Neuron (in vitro differentiated cells): ENCODE results near the gene GNAQ.

Source experiments
- H2AFZ ChIP-seq: one replicate; pipeline ENCODE4 v1.6.1; 2013; ENCODE audit warnings: low read depth, mild to moderate bottlenecking, inconsistent platforms, low read length, moderate library complexity
- H3K27me3 ChIP-seq: one replicate; pipeline ENCODE4 v1.6.1; 2013; ENCODE audit warnings: low read length; ENCODE audit not compliant: insufficient read depth
- H3K36me3 ChIP-seq: one replicate; pipeline ENCODE4 v1.6.1; 2013; ENCODE audit warnings: low read length; ENCODE audit not compliant: insufficient read depth
- H3K4me1 ChIP-seq: one replicate; pipeline ENCODE4 v1.6.1; 2013; ENCODE audit warnings: low read length; ENCODE audit not compliant: insufficient read depth
- H3K4me3 ChIP-seq: 2 replicates; pipeline ENCODE4 v1.5.1; 2013; ENCODE audit warnings: mild to moderate bottlenecking, low read length, moderate library complexity
- H3K9me3 ChIP-seq: one replicate; pipeline ENCODE4 v1.6.1; 2013; ENCODE audit warnings: low read length

Gene GNAQ

DNA sequence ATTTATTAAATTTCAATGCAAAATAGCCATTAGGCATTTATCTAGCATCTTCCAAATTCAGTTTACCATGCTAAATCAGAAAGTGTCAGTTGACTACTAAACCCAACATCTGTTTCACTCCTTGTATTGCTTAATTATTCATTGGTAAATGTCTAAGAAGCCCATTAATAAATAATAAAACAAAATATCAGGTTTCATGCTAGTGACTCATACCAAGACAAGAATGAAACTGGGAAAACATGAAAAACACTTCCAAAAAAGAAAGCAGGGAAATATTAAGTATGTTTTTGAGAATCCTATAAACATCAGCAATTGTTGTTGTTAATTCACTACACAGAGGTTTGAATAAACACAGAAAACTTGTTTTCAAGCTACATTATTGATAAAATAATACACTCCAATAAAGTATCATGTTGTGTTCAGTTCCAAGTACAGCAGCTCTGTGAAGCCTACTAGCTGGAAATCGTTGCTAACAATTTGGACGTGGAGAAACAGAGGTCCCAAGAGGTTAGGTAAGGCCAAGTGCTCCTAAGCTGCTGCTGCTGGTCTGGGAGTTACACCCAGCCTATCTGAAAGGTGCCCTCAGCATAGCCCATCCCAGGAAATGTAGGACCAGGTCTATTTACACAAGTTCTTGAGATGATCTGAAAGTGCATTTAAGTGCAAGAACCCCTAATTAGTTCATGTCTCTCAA is 78.8 kb downstream of the GNAQ start:
- Histone ChIP-seq H3K4me1 (no peaks in the 10 kb centered on the region), H3K9me3 (no peaks in the 10 kb centered on the region), H3K36me3 (no peaks in the 10 kb centered on the region), H3K4me3 (no peak overlapping the region), H2AFZ (no peak overlapping the region), H3K27me3 (no peaks in the 10 kb centered on the region)

DNA sequence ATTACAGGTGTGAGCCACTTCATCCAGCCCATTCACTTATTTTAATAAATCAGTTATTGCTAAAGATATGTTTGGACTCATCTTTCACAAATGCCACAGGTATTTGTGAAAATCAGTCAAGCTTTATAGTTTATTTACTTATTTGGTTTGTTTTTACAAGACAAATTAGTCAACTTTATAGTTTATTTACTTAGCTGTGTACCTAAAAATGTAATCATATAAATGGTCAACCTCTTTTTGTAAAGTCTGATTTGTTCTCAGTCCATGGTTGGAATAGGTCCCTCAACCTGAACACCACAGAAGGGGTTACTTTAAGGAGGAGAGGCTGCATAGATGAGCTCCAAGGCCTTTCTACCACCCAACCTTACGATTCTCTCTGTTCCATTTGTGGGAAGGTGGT is 80.2 kb downstream of the GNAQ start:
- no peaks in the 10 kb centered on the region for H3K36me3 ChIP-seq
- no peaks in the 10 kb centered on the region for H3K27me3 ChIP-seq
- no peaks in the 10 kb centered on the region for H3K9me3 ChIP-seq
- H2AFZ ChIP-seq: no peak overlapping the region
- peaks cover 5% of the 10 kb centered on the region for H3K4me1 ChIP-seq
- no peak overlapping the region for H3K4me3 ChIP-seq

DNA sequence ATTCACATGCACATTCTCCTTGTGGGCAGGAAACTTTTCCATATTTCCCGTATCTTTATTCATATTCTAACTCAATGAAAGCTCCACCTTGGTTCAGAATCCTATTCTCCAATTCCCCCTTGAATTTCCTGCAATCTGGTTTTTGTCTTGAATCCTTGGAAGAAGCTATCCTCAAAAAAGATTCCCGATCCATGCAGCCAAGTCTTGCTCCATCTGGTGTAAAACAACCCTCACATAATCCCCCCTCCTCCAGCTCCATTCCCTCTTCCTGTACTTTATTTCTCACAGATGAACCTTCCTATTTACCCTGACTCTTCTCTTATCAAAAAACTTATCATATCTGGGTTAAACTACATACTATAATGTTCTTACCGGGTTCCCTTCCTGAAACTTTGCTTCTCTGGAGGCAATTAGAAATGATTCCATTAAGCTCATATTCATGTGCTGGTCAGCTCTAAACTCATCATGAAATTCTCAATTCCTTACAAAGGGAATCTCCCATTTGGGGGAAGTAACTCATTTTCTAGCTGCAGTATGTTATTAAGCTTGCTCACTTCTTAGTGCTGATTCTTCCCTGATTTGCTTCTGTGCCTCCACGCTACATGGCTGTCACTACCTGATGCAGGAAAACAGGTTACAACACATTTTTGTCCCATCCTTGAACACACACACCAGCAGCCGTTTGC is 81.7 kb downstream of the GNAQ start:
- Histone ChIP-seq H3K9me3 (no peaks in the 10 kb centered on the region), H3K4me3 (no peak overlapping the region), H3K27me3 (no peaks in the 10 kb centered on the region), H2AFZ (no peak overlapping the region), H3K36me3 (no peaks in the 10 kb centered on the region), H3K4me1 (peaks cover 5% of the 10 kb centered on the region)

- no peaks in the 10 kb centered on the region for H3K9me3 ChIP-seq
- H2AFZ ChIP-seq: no peak overlapping the region
- H3K4me3 ChIP-seq: no peak overlapping the region
- peaks cover 5% of the 10 kb centered on the region for H3K4me1 ChIP-seq
- no peaks in the 10 kb centered on the region for H3K36me3 ChIP-seq
- H3K27me3 ChIP-seq: no peaks in the 10 kb centered on the region
Measured at GRCh38 chr9:77947651-77948050, 84.0 kb downstream of the GNAQ start.

DNA sequence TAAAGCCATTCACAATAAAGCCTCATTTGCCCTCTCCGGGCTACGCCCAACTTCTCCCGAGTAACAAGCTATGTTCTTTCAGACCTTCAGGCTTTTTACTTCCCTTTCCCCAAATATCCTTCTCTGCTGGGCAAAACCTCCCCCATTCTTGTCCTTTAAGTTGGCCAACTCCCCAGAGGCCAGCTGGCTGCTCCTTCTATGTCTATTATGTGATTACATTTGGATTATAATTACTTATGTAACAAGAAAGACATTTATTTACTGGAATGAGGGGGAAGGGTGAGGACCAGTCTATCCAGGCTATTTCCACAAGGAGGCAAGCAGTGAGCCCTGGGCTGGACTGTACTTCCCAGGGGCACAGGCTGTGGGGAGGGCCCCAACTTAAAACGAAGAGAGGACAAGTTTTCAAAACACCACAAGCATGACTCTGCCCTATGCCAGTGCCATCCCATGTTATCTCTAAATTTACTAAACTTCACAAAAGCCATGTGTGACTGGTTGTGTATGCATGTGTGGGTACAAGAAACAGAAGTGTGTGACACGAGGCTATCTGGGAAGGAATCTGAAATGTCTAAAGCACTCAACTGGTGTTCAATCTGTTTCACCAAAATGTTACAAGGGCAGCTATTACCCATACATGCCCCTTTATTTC is 84.5 kb downstream of the GNAQ start:
- Histone ChIP-seq H3K4me1 (peaks cover 5% of the 10 kb centered on the region), H3K9me3 (no peaks in the 10 kb centered on the region), H3K4me3 (no peak overlapping the region), H2AFZ (no peak overlapping the region), H3K27me3 (no peaks in the 10 kb centered on the region), H3K36me3 (no peaks in the 10 kb centered on the region)

DNA sequence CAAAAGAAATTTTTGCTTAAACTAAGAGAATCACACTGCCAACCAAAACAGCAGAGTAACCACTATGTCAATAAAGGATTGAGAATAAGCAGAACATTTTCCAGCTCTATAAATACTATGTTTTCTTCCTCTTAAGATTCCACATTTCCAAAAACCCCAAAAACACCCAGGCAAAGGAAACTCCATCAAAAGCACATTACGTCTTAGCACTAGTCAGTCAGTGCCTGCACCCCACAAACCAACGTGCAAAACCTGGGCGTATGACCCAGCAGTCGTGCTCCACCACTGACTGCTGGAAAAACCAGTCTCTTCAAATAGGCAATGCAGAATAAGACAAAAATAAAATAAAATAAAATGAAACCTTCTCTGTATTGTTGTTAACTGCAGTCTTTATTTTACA is 85.3 kb downstream of the GNAQ start:
- H3K36me3 ChIP-seq: no peaks in the 10 kb centered on the region

DNA sequence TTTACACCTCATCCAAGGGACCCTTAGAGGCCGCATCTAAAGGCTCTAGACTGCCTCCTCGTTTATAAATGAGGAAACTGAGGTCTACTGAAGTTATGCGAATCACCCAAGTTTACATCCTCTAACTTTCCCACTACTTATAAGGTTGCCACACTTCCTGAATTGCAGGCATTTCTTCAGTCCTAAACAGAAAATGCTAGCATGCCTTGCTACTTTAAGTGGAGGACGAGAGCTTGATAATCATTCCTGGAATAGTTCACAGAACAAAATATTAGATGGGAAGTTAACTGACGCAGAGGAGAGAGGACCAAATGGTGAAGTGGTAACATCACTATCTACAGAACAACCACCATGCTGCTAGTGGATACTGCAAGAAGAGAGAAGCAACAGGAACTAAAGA is 85.8 kb downstream of the GNAQ start:
- no peak overlapping the region for H2AFZ ChIP-seq
- H3K9me3 ChIP-seq: no peaks in the 10 kb centered on the region
- peaks cover 5% of the 10 kb centered on the region for H3K4me1 ChIP-seq
- H3K36me3 ChIP-seq: no peaks in the 10 kb centered on the region
- H3K27me3 ChIP-seq: no peaks in the 10 kb centered on the region
- no peak overlapping the region for H3K4me3 ChIP-seq

More for the DNA sequence above, 85.3 kb downstream of the GNAQ start:
- Histone ChIP-seq H2AFZ (no peak overlapping the region), H3K9me3 (no peaks in the 10 kb centered on the region), H3K4me3 (no peak overlapping the region), H3K4me1 (peaks cover 5% of the 10 kb centered on the region), H3K27me3 (no peaks in the 10 kb centered on the region)

DNA sequence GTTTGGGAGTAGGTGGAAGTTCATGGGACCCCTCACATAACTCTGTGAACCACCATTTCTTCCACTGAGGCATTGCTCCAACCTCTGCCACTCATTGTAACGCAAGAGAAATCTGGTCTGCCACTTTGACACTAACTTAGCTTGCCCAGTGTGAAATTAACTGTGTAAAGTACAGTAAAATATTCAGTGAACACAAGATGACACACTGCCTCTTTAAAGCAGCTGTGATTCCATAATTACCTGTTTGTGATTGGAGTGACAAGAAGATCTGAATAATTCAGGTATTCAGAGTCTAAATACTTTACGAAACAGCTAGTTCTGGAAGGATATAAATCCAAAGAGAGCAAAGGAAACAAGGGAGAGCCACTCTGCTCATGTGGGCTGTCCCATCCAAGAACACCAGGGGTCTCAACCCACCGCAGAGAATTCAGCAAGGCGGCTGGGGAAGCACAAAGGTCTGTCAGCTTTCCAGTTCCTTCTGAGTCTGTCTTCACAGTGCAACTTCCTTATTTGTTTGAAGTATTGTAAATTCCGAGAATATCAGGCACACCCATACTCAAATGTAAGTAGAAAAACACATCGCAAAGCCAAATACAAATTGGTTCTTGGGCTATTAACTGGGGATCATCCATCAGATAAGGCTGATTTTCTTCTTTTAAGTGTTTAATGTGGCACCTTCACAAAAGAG is 86.9 kb downstream of the GNAQ start:
- Histone ChIP-seq H3K4me3 (no peak overlapping the region), H3K27me3 (no peaks in the 10 kb centered on the region)

GRCh38 chr9:77943057-77943456 is 88.6 kb downstream of the GNAQ start:
- H3K4me3 ChIP-seq: no peak overlapping the region
- no peaks in the 10 kb centered on the region for H3K27me3 ChIP-seq
- H3K9me3 ChIP-seq: no peaks in the 10 kb centered on the region
- peaks cover 5% of the 10 kb centered on the region for H3K4me1 ChIP-seq
- H2AFZ ChIP-seq: no peak overlapping the region
- no peaks in the 10 kb centered on the region for H3K36me3 ChIP-seq

More for the DNA sequence above, 86.9 kb downstream of the GNAQ start:
- H3K4me1 ChIP-seq: peaks cover 5% of the 10 kb centered on the region
- no peaks in the 10 kb centered on the region for H3K9me3 ChIP-seq
- no peaks in the 10 kb centered on the region for H3K36me3 ChIP-seq
- no peak overlapping the region for H2AFZ ChIP-seq

- Histone ChIP-seq H3K4me3 (no peak overlapping the region), H3K36me3 (no peaks in the 10 kb centered on the region), H3K4me1 (no peaks in the 10 kb centered on the region), H3K27me3 (no peaks in the 10 kb centered on the region), H2AFZ (no peak overlapping the region), H3K9me3 (no peaks in the 10 kb centered on the region)
Measured at GRCh38 chr9:77939149-77939668, 92.4 kb downstream of the GNAQ start.

DNA sequence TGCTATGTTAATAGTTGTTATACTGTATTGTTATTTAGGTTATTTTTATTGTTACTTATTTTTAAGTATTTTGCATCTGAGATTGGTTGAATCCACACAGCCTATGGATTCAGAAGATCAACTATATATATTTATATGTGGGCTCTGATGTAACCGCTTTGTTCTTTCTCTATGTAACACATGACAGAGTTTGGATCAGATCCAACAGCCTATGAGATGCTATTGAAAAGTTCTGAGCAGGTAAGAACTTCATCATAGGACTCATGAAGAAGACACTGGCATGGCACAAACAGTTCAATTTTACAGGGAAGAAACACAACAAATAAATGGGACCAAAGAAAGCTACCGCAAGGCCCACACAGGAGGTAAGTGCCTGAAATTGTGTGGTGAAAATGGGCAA is 93.4 kb downstream of the GNAQ start:
- Histone ChIP-seq H3K4me3 (no peak overlapping the region), H3K36me3 (no peaks in the 10 kb centered on the region), H2AFZ (no peak overlapping the region), H3K27me3 (no peaks in the 10 kb centered on the region), H3K4me1 (no peaks in the 10 kb centered on the region), H3K9me3 (no peaks in the 10 kb centered on the region)

DNA sequence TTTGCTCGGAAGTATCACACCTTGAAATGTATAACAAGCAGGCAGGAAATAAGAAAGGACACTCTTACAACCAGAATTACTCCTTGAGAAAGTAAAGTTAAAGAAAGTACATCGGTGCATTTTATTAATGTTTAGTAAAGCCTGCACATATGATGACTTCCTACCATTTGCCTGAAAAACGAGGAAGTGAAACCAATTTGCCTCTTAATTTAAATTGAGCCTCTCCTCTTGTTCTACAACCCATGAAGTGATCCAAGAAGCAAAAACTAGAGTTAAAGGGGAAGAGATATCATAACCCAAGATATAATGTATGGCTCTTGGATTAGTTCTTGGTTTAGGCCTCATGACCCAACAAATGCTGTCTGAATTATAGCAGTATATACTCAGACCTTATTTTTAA is 95.6 kb downstream of the GNAQ start:
- Histone ChIP-seq H2AFZ (no peak overlapping the region), H3K9me3 (no peaks in the 10 kb centered on the region), H3K4me3 (no peak overlapping the region), H3K4me1 (no peaks in the 10 kb centered on the region), H3K36me3 (no peaks in the 10 kb centered on the region), H3K27me3 (no peaks in the 10 kb centered on the region)

DNA sequence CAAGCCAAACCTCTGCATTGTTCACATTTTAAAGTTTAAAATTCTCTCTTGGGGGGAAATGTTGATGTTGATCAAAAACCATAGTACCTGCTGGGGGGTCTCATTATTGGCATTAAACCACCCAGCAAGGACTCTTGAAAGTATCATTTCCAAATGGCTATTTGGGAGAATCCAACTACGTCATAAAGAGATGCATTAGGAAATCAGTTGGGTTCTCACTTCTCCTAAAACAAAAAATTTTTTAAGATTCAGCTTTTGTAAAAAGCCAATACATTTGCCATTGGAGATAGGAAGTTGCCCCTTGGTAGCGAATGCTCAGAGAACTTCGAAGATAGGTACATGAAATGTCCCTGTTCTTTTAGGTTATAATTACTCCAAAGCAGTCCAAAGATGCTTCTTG is 96.4 kb downstream of the GNAQ start:
- Histone ChIP-seq H3K36me3 (no peaks in the 10 kb centered on the region), H3K27me3 (no peaks in the 10 kb centered on the region), H2AFZ (no peak overlapping the region), H3K9me3 (no peaks in the 10 kb centered on the region), H3K4me1 (no peaks in the 10 kb centered on the region), H3K4me3 (no peak overlapping the region)
